Measurements from ENCODE around the gene CEP57L1. TPM values are rescaled to one million over a fixed set of nuclear protein-coding genes. Genes with fewer than 3 reads are reported as not detected.
A peak's percentile ranks its signal among the peaks of the same experiment; 100 is the strongest.
"Not testable (repeated sequence)": the region's sequence is repeated elsewhere in the genome, so short reads cannot be mapped to it uniquely, and the experiment has no call there.

CEP57L1 gene
- total RNA-seq, 4 donors from 2014 or later, result 10.3 to 29.7 (median 17.5) TPM

DNA sequence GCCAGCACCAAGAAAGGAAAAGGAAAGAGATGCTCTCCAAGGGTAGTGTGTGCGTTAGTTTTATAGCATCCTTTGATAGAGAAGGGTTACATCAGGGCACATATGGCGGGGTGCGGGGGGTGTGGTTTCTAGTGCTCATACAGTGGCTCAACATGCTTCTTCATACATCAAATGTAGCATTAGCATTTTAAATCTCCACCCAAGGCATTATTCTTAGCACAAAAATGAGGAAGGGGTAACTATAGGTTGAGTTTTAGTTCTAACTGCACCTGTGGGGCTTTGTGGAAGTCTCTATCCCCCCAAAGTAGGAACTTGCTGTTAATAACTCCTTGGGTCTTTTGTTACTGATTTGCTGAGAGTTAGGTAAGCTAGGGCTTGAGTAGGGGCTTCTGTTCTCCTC, 89.3 kb downstream of the CEP57L1 start:
- no peak for ATAC-seq
- no peak for DNase-seq
- H3K4me1 ChIP-seq, result peaks cover 0 to 10% of the 10 kb centered on the region in 2 donors
- H3K27me3 ChIP-seq, result no peaks in the 10 kb centered on the region
- no peaks in the 10 kb centered on the region for H3K9me3 ChIP-seq
- H3K4me3 ChIP-seq, result no peak overlapping the region
- in situ Hi-C loops (cut with MboI; ENCODE audit: low sequenced_read_pairs in 4 of 4), result loop anchor here in 3 of 4 donors (5.0 to 10.0 kb wide), 2 partner anchors 200 to 203 kb away; partner anchors contain the start of gene CD164 (in 1 of the 3)
- intact Hi-C loops (cut with DNase I; ENCODE audit: low total_unique reads), result loop anchor here (5.0 kb wide), 1 partner anchor 108 kb away; no protein-coding TSS in a partner anchor
- TF ChIP-seq, protein P1, sequence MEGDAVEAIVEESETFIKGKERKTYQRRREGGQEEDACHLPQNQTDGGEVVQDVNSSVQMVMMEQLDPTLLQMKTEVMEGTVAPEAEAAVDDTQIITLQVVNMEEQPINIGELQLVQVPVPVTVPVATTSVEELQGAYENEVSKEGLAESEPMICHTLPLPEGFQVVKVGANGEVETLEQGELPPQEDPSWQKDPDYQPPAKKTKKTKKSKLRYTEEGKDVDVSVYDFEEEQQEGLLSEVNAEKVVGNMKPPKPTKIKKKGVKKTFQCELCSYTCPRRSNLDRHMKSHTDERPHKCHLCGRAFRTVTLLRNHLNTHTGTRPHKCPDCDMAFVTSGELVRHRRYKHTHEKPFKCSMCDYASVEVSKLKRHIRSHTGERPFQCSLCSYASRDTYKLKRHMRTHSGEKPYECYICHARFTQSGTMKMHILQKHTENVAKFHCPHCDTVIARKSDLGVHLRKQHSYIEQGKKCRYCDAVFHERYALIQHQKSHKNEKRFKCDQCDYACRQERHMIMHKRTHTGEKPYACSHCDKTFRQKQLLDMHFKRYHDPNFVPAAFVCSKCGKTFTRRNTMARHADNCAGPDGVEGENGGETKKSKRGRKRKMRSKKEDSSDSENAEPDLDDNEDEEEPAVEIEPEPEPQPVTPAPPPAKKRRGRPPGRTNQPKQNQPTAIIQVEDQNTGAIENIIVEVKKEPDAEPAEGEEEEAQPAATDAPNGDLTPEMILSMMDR (IDR thresholded peaks at IDR 0.05 in 4 of 5, conservative IDR thresholded peaks at IDR 0.05 in 1 of 5), result no peak
- no peak for TF ChIP-seq POLR2A (IDR thresholded peaks at IDR 0.05)
- H3K27ac ChIP-seq, result no peak overlapping the region
- no peaks in the 10 kb centered on the region for H3K36me3 ChIP-seq

DNA sequence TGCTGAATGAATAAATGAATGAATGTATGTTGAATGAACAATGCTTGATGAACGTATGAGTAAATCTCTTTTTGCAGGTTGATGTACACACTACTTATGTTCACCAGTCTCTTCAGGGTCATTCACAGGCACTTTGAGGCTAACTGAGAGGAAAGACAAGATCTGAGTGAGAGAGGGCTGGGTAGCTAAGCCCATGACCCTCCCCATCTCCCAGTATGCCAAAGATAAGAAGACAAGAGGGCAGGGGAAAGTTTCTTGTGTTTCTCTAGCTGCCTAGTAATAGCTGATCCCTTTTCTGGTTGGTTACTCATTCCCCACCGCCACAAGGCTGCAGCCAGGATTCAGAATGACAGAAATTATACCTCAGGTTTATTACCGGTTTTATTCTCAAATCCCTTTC, 90.7 kb downstream of the CEP57L1 start:
- Histone ChIP-seq H3K27me3 (no peaks in the 10 kb centered on the region), H3K36me3 (no peaks in the 10 kb centered on the region), H3K9me3 (no peaks in the 10 kb centered on the region), H3K4me3 (no peak overlapping the region), H3K4me1 (peaks cover 0 to 10% of the 10 kb centered on the region in 2 donors), H3K27ac (no peak overlapping the region)
- intact Hi-C loops (cut with DNase I; ENCODE audit: low total_unique reads), result loop anchor here (5.0 kb wide), 1 partner anchor 106 kb away; no protein-coding TSS in a partner anchor
- ATAC-seq (no peak), DNase-seq (no peak)
- in situ Hi-C loops (cut with MboI; ENCODE audit: low sequenced_read_pairs in 4 of 4), result loop anchor here in 2 of 4 donors (5.0 to 10.0 kb wide), 2 partner anchors 199 to 201 kb away; partner anchors contain the start of gene CD164 (in 1 of the 2)
- no peak for TF ChIP-seq POLR2A (IDR thresholded peaks at IDR 0.05)
- TF ChIP-seq, protein P1 (IDR thresholded peaks at IDR 0.05 in 4 of 5, conservative IDR thresholded peaks at IDR 0.05 in 1 of 5), result no peak

- H3K4me3 ChIP-seq, result no peak overlapping the region
- in situ Hi-C loops (cut with MboI; ENCODE audit: low sequenced_read_pairs in 4 of 4) (loop anchor here in 2 of 4 donors (5.0 to 10.0 kb wide), 2 partner anchors 197 to 200 kb away; partner anchors contain the start of gene CD164 (in 1 of the 2)), intact Hi-C loops (cut with DNase I; ENCODE audit: low total_unique reads) (loop anchor here (1.0 to 5.0 kb wide), 3 partner anchors 105 to 250 kb away; no protein-coding TSS in a partner anchor)
- H3K9me3 ChIP-seq, result no peaks in the 10 kb centered on the region
- ATAC-seq (peak; percentile 58 to 68), DNase-seq (peak; percentile 22 to 25)
- no peak for TF ChIP-seq POLR2A (IDR thresholded peaks at IDR 0.05)
- TF ChIP-seq, protein P1 (IDR thresholded peaks at IDR 0.05 in 4 of 5, conservative IDR thresholded peaks at IDR 0.05 in 1 of 5), result peak; percentile 85 to 96 (median 94)
- no peak overlapping the region for H3K27ac ChIP-seq
- H3K27me3 ChIP-seq, result no peaks in the 10 kb centered on the region
- H3K36me3 ChIP-seq, result no peaks in the 10 kb centered on the region
- H3K4me1 ChIP-seq, result peaks cover 0 to 3% of the 10 kb centered on the region in 2 donors
Observed at GRCh38 chr6:109187399-109188114, 92.2 kb downstream of the CEP57L1 start.

GRCh38 chr6:109188115-109188411, 92.8 kb downstream of the CEP57L1 start:
- Histone ChIP-seq H3K4me1 (peaks cover 0 to 3% of the 10 kb centered on the region in 2 donors), H3K36me3 (no peaks in the 10 kb centered on the region), H3K27ac (peak overlapping the region in 2 of 4 donors; percentile 10 to 17), H3K27me3 (no peaks in the 10 kb centered on the region), H3K4me3 (no peak overlapping the region), H3K9me3 (no peaks in the 10 kb centered on the region)
- in situ Hi-C loops (cut with MboI; ENCODE audit: low sequenced_read_pairs in 4 of 4) (loop anchor here in 2 of 4 donors (5.0 to 10.0 kb wide), 2 partner anchors 197 to 199 kb away; partner anchors contain the start of gene CD164 (in 1 of the 2)), intact Hi-C loops (cut with DNase I; ENCODE audit: low total_unique reads) (loop anchor here (1.0 to 5.0 kb wide), 2 partner anchors 104 to 195 kb away; no protein-coding TSS in a partner anchor)
- peak; percentile 33 to 39 for ATAC-seq
- TF ChIP-seq, protein P1 (IDR thresholded peaks at IDR 0.05 in 4 of 5, conservative IDR thresholded peaks at IDR 0.05 in 1 of 5), result no peak
- TF ChIP-seq POLR2A (IDR thresholded peaks at IDR 0.05), result no peak
- no peak for DNase-seq

DNA sequence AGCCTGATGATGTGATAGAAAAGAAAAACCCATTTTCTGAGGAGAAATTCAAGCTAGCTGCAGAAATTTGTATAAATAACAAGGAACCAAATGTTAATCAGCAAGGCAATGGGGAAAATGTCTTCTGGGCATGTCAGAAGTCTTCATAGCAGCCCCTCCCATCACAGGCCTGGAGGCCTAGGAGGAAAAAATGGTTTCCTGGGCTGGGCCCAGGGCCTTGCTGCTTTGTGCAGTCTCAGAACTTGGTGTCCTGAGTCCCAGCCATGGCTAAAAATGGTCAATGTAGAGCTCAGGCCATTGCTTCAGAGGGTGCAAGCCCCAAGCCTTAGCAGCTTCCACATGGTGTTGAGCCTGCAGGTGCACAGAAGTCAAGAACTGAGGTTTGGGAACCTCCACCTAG, 96.1 kb downstream of the CEP57L1 start:
- H3K9me3 ChIP-seq; H3K36me3 ChIP-seq; H3K27me3 ChIP-seq; H3K4me3 ChIP-seq; ATAC-seq; intact Hi-C loops (cut with DNase I; ENCODE audit: low total_unique reads); DNase-seq; H3K27ac ChIP-seq: not testable (repeated sequence)
- H3K4me1 ChIP-seq, result peaks cover 8 to 10% of the 10 kb centered on the region in 2 donors
- in situ Hi-C loops (cut with MboI; ENCODE audit: low sequenced_read_pairs in 4 of 4), result loop anchor here in 1 of 4 donors (10.0 kb wide), 1 partner anchor 193 kb away; the partner anchor contains the start of gene CD164
